ENCODE data around the gene HOXB8.

- no peak for TF ChIP-seq ARNTL (CRISPR knock-in tag; IDR thresholded peaks at IDR 0.05; ENCODE audit: borderline replicate concordance, low read depth)
- TF ChIP-seq RARB (CRISPR knock-in tag; IDR thresholded peaks at IDR 0.05), result no peak
- no peak for TF ChIP-seq POU6F1 (CRISPR knock-in tag; IDR thresholded peaks at IDR 0.05; ENCODE audit: borderline replicate concordance, low read depth)
- TF ChIP-seq TOX (CRISPR knock-in tag; IDR thresholded peaks at IDR 0.05; ENCODE audit: borderline replicate concordance), result no peak
- no peak for TF ChIP-seq BACH2 (CRISPR knock-in tag; IDR thresholded peaks at IDR 0.05; ENCODE audit: borderline replicate concordance)
- no peak for TF ChIP-seq CREB5 (CRISPR knock-in tag; IDR thresholded peaks at IDR 0.05; ENCODE audit: low read depth)
- TF ChIP-seq ZNF565 (CRISPR knock-in tag; conservative IDR thresholded peaks at IDR 0.05; ENCODE audit: low read depth), result no peak
- no peak for TF ChIP-seq ZNF8 (CRISPR knock-in tag; IDR thresholded peaks at IDR 0.05)
- TF ChIP-seq CSRNP3 (CRISPR knock-in tag; IDR thresholded peaks at IDR 0.05), result no peak
Measured at GRCh38 chr17:48597778-48598631, 17.1 kb downstream of the HOXB8 start.

All from SK-N-SH treated with all-trans-retinoic acid at 6 μM for 48 hours (cell line).